ENCODE results near the gene GREB1.

Gene GREB1

GRCh38 chr2:11678306-11678960, 144.6 kb downstream of the GREB1 start:
- Histone ChIP-seq H3K4me2 (ENCODE audit: low read length) (no peak overlapping the region), H3K9ac (ENCODE audit: low read depth, low read length) (no peak overlapping the region), H3K4me1 (ENCODE audit: control insufficient read depth, insufficient read depth, low read length) (peaks cover 9% of the 10 kb centered on the region), H3K27me3 (ENCODE audit: control insufficient read depth, insufficient read depth, low read length) (peaks cover 67% of the 10 kb centered on the region), H3K36me3 (ENCODE audit: insufficient read depth, low read length) (no peaks in the 10 kb centered on the region), H3K9me3 (replicated peaks; ENCODE audit: low read length) (no peaks in the 10 kb centered on the region), H3K4me3 (ENCODE audit: low read length) (no peak overlapping the region)

GRCh38 chr2:11679016-11679415, 145.2 kb downstream of the GREB1 start:
- Histone ChIP-seq H3K9me3 (replicated peaks; ENCODE audit: low read length) (no peaks in the 10 kb centered on the region), H3K4me1 (ENCODE audit: control insufficient read depth, insufficient read depth, low read length) (peaks cover 9% of the 10 kb centered on the region), H3K36me3 (ENCODE audit: insufficient read depth, low read length) (no peaks in the 10 kb centered on the region), H3K4me2 (ENCODE audit: low read length) (no peak overlapping the region), H3K9ac (ENCODE audit: low read depth, low read length) (no peak overlapping the region), H3K27me3 (ENCODE audit: control insufficient read depth, insufficient read depth, low read length) (peaks cover 69% of the 10 kb centered on the region), H3K4me3 (ENCODE audit: low read length) (no peak overlapping the region)

- H3K4me1 ChIP-seq (ENCODE audit: control insufficient read depth, insufficient read depth, low read length): peaks cover 9% of the 10 kb centered on the region
- H3K36me3 ChIP-seq (ENCODE audit: insufficient read depth, low read length): no peaks in the 10 kb centered on the region
- no peak overlapping the region for H3K4me2 ChIP-seq (ENCODE audit: low read length)
- no peaks in the 10 kb centered on the region for H3K9me3 ChIP-seq (replicated peaks; ENCODE audit: low read length)
- peaks cover 69% of the 10 kb centered on the region for H3K27me3 ChIP-seq (ENCODE audit: control insufficient read depth, insufficient read depth, low read length)
- H3K9ac ChIP-seq (ENCODE audit: low read depth, low read length): no peak overlapping the region
- no peak overlapping the region for H3K4me3 ChIP-seq (ENCODE audit: low read length)
Measured at GRCh38 chr2:11679486-11680181, 145.8 kb downstream of the GREB1 start.

- H3K4me1 ChIP-seq (ENCODE audit: control insufficient read depth, insufficient read depth, low read length): peaks cover 9% of the 10 kb centered on the region
- no peak overlapping the region for H3K9ac ChIP-seq (ENCODE audit: low read depth, low read length)
- no peak overlapping the region for H3K4me2 ChIP-seq (ENCODE audit: low read length)
- H3K36me3 ChIP-seq (ENCODE audit: insufficient read depth, low read length): no peaks in the 10 kb centered on the region
- H3K27me3 ChIP-seq (ENCODE audit: control insufficient read depth, insufficient read depth, low read length): peaks cover 68% of the 10 kb centered on the region
- H3K9me3 ChIP-seq (replicated peaks; ENCODE audit: low read length): no peaks in the 10 kb centered on the region
- H3K4me3 ChIP-seq (ENCODE audit: low read length): no peak overlapping the region
Measured at GRCh38 chr2:11680182-11680900, 146.5 kb downstream of the GREB1 start.

- Histone ChIP-seq H3K27me3 (ENCODE audit: control insufficient read depth, insufficient read depth, low read length) (peaks cover 67% of the 10 kb centered on the region), H3K9ac (ENCODE audit: low read depth, low read length) (no peak overlapping the region), H3K4me2 (ENCODE audit: low read length) (no peak overlapping the region), H3K9me3 (replicated peaks; ENCODE audit: low read length) (no peaks in the 10 kb centered on the region), H3K36me3 (ENCODE audit: insufficient read depth, low read length) (no peaks in the 10 kb centered on the region), H3K4me3 (ENCODE audit: low read length) (no peak overlapping the region), H3K4me1 (ENCODE audit: control insufficient read depth, insufficient read depth, low read length) (peaks cover 9% of the 10 kb centered on the region)
Measured at GRCh38 chr2:11680901-11681721, 147.3 kb downstream of the GREB1 start.

- Histone ChIP-seq H3K9ac (ENCODE audit: low read depth, low read length) (no peak overlapping the region), H3K4me2 (ENCODE audit: low read length) (no peak overlapping the region), H3K36me3 (ENCODE audit: insufficient read depth, low read length) (no peaks in the 10 kb centered on the region), H3K27me3 (ENCODE audit: control insufficient read depth, insufficient read depth, low read length) (peaks cover 58% of the 10 kb centered on the region), H3K4me3 (ENCODE audit: low read length) (no peak overlapping the region), H3K9me3 (replicated peaks; ENCODE audit: low read length) (no peaks in the 10 kb centered on the region), H3K4me1 (ENCODE audit: control insufficient read depth, insufficient read depth, low read length) (peaks cover 9% of the 10 kb centered on the region)
Measured at GRCh38 chr2:11681722-11682589, 148.1 kb downstream of the GREB1 start.

GRCh38 chr2:11682590-11682915, 148.7 kb downstream of the GREB1 start:
- peaks cover 9% of the 10 kb centered on the region for H3K4me1 ChIP-seq (ENCODE audit: control insufficient read depth, insufficient read depth, low read length)
- H3K9ac ChIP-seq (ENCODE audit: low read depth, low read length): no peak overlapping the region
- no peaks in the 10 kb centered on the region for H3K9me3 ChIP-seq (replicated peaks; ENCODE audit: low read length)
- no peaks in the 10 kb centered on the region for H3K36me3 ChIP-seq (ENCODE audit: insufficient read depth, low read length)
- no peak overlapping the region for H3K4me2 ChIP-seq (ENCODE audit: low read length)
- H3K27me3 ChIP-seq (ENCODE audit: control insufficient read depth, insufficient read depth, low read length): peaks cover 52% of the 10 kb centered on the region
- no peak overlapping the region for H3K4me3 ChIP-seq (ENCODE audit: low read length)

- H3K4me2 ChIP-seq (ENCODE audit: low read length): no peak overlapping the region
- H3K27me3 ChIP-seq (ENCODE audit: control insufficient read depth, insufficient read depth, low read length): peaks cover 43% of the 10 kb centered on the region
- H3K4me1 ChIP-seq (ENCODE audit: control insufficient read depth, insufficient read depth, low read length): peaks cover 9% of the 10 kb centered on the region
- H3K9ac ChIP-seq (ENCODE audit: low read depth, low read length): no peak overlapping the region
- no peak overlapping the region for H3K4me3 ChIP-seq (ENCODE audit: low read length)
- no peaks in the 10 kb centered on the region for H3K36me3 ChIP-seq (ENCODE audit: insufficient read depth, low read length)
- no peaks in the 10 kb centered on the region for H3K9me3 ChIP-seq (replicated peaks; ENCODE audit: low read length)
Measured at GRCh38 chr2:11683476-11683875, 149.6 kb downstream of the GREB1 start.

- H3K4me2 ChIP-seq (ENCODE audit: low read length): no peak overlapping the region
- H3K9me3 ChIP-seq (replicated peaks; ENCODE audit: low read length): no peaks in the 10 kb centered on the region
- no peak overlapping the region for H3K4me3 ChIP-seq (ENCODE audit: low read length)
- no peaks in the 10 kb centered on the region for H3K36me3 ChIP-seq (ENCODE audit: insufficient read depth, low read length)
- H3K9ac ChIP-seq (ENCODE audit: low read depth, low read length): no peak overlapping the region
- peaks cover 14% of the 10 kb centered on the region for H3K4me1 ChIP-seq (ENCODE audit: control insufficient read depth, insufficient read depth, low read length)
- H3K27me3 ChIP-seq (ENCODE audit: control insufficient read depth, insufficient read depth, low read length): peaks cover 38% of the 10 kb centered on the region
Measured at GRCh38 chr2:11683966-11684365, 150.1 kb downstream of the GREB1 start.

- no peak overlapping the region for H3K9ac ChIP-seq (ENCODE audit: low read depth, low read length)
- no peak overlapping the region for H3K4me2 ChIP-seq (ENCODE audit: low read length)
- H3K9me3 ChIP-seq (replicated peaks; ENCODE audit: low read length): no peaks in the 10 kb centered on the region
- peaks cover 14% of the 10 kb centered on the region for H3K4me1 ChIP-seq (ENCODE audit: control insufficient read depth, insufficient read depth, low read length)
- no peaks in the 10 kb centered on the region for H3K36me3 ChIP-seq (ENCODE audit: insufficient read depth, low read length)
- H3K27me3 ChIP-seq (ENCODE audit: control insufficient read depth, insufficient read depth, low read length): peaks cover 30% of the 10 kb centered on the region
- no peak overlapping the region for H3K4me3 ChIP-seq (ENCODE audit: low read length)
Measured at GRCh38 chr2:11684894-11685460, 151.1 kb downstream of the GREB1 start.

Measured in skeletal muscle satellite cell (primary cell).